IPS-18c (cell line): ENCODE measurements around the gene BHLHA15.
"Not testable (repeated sequence)": the region's sequence is repeated elsewhere in the genome, so short reads cannot be mapped to it uniquely, and the experiment has no call there.

Experiments
- H3K4me3 ChIP-seq: 2 replicates; pipeline ENCODE4 v1.7.0; 2013; ENCODE audit warnings: low read depth, mild to moderate bottlenecking, low read length, moderate library complexity; ENCODE audit not compliant: insufficient read depth
- H3K9me3 ChIP-seq: one replicate; pipeline ENCODE4 v1.6.1; 2013; ENCODE audit warnings: mild to moderate bottlenecking, low read length, moderate library complexity; ENCODE audit not compliant: control insufficient read depth, insufficient read depth

BHLHA15 gene

DNA sequence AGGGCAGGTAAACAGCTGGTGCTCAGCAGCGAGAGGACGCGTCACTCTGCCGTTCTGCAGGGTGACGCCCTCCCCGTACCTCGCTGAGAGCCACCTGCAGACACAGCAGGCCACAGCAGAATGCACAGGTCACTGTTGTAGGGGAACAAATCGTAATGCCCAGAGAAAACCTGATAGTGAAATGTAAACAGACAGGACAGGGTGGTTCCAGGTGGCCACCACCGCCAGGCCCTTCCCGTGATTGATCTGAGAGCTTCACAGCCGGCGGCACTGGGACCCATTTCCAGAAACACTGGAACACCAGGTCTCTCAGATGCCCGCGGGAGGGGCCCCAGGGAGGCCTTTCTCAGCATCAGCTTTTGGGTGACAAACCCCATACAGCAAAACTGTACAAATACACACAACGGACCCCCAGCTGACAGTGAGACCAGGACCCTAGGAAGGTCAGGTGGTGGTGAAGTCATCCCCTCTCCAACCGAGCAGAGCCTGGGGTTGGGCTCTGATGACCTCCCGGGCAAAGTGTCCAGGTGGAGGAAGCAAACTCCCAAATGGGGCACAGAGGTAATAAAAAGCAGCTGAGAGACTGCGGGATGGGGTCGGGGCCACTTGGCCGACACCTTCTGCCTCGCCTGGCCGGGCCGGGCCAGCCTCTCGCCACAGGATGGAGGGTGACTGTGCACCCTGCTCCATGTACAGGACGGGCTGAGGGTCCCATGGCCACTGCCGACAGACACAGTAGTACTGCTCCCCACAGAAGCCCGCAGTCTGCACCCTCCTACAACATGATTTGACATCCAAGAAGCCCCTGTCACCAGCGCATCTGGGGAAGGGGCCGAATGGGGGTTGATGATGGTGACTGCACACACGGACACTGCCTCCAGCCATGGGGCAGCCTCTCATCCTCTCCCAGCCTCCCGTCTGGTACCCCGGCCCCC, 4.6 kb downstream of the BHLHA15 start:
- Histone ChIP-seq H3K4me3 (no peak overlapping the region), H3K9me3 (peaks cover 2% of the 10 kb centered on the region)

DNA sequence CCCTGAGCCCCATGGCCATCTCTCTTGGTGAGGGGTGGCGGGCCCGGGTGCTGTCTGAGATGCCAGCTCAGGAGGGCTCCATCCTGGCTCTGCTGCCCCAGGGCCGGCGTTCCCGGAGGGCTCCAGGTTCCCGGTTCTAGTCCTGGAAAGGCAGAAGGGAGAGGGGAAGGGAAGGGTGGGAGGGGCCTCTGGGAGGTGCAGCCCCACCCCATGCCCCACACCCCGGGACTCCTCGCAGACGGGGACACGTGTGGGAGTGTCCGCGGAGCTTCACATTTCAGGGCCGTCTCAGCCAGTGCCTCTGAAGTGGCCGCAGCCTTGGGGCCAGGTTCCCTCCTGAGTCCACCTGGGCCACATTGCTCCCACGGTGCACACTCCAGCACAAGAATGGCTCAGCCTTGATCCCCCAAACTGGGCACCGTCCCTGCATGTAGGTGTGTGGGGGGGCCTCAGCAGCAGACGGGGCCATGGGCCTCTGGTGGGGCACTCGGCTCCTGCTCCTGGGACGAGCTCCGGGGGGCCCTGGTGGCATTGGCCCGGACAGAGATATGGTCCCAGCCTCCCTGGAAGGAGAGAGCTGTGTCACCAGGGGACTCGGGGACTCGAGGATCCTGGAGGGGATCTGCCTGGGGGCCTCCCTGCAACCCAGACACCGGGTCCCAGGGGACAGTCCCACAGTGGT, 5.8 kb downstream of the BHLHA15 start:
- H3K9me3 ChIP-seq = peaks cover 2% of the 10 kb centered on the region
- H3K4me3 ChIP-seq = no peak overlapping the region

DNA sequence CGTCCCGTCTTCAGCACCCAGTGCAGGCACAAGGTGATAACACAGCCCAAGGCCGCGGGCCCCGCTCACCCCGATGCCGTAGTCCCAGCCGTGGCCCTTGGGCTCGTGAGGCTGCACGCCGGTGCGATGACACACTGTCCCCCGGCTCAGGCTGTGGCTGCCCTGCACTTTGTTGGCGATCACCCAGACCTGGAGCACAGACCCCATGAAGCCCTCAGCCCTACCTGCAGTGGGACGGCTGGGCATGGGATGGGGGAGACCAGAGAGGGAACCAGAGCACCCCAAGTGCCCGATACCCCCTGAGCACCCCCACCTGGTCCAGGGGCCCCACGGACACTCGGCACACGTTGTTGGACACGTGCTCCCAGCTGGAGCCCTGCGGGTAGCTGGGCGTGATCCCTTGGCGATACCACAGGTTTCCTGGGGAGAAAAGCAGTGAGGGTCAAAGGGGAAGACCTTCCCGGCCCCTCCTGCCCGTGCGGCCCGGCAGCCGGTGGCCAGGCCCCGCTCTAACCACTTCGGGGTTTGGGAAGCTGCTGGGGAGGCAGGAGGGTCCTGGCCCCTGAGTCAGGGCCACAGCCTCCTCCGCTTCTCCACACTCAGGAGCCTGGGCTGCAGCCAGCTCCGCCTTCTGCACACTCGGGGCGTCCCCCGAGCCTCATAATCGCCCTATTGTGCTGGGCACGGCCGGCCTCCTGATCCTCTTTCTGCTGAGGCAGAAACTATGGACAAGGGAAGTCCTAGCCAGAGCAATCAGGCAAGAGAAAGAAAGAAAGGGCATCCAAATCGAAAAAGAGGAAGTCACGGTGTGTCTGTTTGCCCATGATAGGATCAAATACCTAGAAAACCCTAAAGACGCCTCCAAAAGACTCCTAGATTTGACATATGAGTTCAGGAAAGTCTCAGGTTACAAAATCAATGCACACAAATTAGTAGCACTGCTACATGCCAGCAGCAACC, 6.7 kb downstream of the BHLHA15 start:
- peaks cover 2% of the 10 kb centered on the region for H3K9me3 ChIP-seq
- no peak overlapping the region for H3K4me3 ChIP-seq

DNA sequence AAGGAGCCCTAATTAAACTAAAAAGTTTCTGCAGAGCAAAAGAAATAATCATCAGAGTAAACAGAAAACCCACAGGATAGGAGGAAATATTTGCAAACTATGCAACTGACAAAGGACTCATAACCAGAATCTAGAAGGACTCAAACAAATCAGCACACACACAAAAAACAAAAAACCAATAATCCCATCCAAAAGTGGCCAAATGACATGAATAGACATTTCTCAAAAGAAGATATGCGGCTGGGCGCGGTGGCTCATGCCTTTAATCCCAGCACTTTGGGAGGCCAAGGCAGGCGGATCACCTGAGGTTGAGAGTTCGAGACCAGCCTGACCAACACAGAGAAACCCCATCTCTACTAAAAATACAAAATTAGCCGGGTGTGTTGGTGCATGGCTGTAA, 8.1 kb downstream of the BHLHA15 start:
- not testable (repeated sequence) for H3K9me3 ChIP-seq, H3K4me3 ChIP-seq

DNA sequence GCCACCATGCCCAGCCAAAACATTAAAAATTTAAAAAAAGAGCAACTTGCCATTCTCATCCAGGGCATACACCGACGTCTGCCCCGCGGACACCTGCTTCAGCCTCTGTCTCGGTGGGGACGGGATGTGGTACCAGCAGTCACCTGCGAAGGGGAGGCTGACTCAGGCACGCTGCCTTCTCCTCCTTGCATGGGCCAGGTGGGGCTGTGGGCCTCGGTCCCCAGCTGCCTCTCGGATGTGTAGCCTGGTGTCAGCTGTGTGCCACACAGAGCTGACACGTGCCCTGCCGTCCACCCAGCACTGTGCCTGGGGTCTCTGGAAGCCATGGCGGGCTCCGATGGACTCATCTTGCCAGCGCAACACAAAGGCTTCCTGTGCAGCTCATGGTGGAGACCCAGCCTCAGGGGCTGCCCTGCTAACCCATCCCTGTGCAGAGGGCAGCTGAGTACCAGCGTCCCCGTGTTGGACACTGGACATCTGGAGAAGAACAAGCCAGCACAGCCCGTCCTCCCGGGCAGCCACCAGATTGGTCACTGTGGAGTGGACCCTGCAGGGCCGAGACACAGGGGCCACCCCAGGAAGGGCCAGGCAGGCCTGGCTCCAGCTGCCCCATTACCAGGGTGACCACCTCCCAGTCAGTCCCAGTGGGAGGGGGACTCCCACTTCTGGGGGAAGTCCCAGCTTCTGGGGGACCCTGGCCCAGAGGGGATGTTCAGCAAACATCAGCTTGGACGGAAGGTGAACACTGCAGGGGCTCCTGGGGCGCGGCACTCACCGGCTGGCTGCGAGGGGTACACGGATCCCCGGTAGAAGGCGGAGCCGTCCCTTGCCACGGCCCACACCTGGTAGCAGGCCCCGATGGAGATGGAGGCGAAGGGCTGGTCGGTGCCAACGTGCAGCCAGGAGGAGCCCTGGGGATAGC, 10.6 kb downstream of the BHLHA15 start:
- Histone ChIP-seq H3K9me3 (peaks cover 2% of the 10 kb centered on the region), H3K4me3 (no peak overlapping the region)

DNA sequence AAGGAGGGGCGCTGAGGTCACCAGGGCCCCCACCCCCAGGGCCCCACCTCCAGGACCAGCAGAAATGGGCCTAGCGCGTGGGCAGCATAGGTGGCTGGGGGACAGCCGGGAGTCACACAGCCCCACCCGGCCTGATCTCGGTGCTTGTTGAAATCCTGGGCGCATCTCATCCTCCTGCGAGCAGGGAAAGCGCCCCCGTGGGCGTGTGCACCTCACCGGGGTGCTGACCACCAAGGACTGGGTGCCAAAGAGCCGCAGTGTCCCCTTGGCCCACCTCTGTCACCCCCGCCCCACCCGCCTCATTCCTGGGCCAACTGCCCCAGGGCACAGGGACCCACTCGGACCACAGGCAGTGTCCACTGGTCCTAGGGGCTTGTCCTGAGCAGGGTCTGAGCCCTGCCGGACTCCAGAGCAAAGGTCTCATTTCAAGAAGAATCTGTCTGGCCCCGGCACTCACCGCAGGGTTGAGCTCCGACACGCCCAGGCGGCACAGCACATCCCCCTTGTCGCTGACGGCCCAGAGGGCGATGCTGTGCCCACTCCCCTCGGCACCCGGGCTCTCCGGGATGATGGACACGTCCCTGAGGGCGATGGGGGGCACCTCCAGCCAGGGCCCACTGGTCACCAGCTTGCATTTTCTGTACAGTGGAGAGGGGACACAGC, 11.4 kb downstream of the BHLHA15 start:
- no peak overlapping the region for H3K4me3 ChIP-seq
- peaks cover 2% of the 10 kb centered on the region for H3K9me3 ChIP-seq

DNA sequence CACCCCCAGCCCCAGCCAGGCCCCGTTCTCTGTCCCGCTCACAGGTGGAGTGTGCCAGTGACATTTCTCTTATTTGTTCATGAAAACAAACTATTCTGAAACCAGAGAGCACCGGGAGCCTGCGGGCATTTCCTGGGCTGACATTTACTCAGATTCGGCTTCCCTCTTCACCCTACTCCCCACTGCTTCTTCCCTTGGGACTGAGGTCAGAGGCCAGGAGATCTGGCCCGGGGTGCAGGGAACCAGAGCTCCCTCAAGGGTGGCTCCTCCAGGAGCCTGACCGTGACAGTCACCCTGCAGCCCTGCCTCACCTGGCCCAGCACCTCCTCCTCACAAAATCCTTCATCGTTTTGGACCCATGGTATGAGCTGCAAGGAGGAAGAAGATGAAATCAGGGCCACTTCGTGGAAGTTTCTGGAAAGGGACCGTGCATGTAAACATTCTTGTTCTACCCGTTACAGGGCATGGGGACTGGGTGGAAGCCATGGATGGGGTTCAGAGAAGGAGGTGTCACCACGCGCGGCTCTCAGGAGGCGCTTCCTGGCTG, 12.2 kb downstream of the BHLHA15 start:
- Histone ChIP-seq H3K4me3 (no peak overlapping the region), H3K9me3 (no peaks in the 10 kb centered on the region)

DNA sequence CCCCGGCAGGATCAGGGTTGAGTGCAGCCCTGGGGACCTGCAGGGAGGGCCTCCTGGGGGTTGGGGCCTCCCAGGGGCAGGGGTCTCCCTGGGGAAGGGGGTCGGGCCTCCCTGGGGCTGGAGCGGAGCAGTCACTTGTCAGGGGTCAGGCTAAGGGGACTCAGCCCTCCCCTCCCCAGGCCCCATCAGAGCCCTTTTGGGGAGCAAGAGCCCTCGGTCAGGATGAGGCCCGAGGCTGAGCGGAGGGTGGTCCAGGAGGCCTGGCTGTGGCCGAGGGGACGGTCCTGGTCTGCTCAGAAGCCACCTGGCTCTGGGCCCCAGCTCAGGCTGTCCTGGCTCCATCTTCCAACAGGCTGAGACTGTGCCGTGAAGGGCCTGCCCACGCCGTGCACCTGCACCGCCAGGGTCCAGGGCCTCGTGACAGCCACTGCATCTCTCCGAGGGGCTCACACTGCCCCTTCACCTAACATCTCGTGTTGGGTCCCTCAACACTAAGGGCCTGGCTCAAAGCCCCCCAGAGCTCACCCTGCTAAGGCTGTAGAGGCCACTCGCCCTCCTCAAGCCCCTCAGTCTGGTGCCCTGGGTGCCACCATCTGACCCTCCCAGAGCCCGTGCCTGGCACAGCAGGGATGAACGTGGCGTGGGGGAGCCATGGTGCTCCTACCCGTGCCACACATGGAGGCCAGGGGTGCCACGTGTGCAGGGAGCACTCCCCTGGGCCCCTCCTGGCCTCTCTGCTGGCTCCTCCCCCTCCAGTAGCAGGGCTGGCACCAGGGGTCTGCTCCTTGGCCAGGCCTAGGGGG, 12.9 kb downstream of the BHLHA15 start:
- H3K9me3 ChIP-seq = peaks cover 2% of the 10 kb centered on the region
- no peak overlapping the region for H3K4me3 ChIP-seq

DNA sequence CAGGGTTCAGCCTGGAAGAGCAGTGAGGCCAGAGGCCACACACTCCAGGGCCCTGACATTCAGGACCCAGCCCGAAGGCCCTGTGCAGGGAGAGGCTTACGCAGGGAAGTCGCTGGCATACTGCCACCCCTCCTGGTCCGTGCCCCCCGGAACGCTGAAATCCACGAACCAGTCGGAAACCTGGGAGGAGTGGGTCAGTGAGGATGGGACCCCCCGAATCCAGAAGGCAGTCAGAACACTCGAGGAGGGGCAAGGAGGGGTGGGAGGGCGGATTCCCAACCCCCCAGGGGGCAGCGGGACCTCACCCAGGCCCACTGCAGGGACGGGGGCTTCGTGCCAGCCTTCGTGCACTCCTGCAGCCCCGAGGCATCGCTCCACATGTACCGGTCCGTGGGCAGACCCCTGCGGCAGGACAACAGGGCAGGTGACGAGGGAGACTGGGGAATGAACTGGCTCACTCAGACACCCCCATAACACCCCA, 13.5 kb downstream of the BHLHA15 start:
- H3K9me3 ChIP-seq = peaks cover 2% of the 10 kb centered on the region
- no peak overlapping the region for H3K4me3 ChIP-seq

DNA sequence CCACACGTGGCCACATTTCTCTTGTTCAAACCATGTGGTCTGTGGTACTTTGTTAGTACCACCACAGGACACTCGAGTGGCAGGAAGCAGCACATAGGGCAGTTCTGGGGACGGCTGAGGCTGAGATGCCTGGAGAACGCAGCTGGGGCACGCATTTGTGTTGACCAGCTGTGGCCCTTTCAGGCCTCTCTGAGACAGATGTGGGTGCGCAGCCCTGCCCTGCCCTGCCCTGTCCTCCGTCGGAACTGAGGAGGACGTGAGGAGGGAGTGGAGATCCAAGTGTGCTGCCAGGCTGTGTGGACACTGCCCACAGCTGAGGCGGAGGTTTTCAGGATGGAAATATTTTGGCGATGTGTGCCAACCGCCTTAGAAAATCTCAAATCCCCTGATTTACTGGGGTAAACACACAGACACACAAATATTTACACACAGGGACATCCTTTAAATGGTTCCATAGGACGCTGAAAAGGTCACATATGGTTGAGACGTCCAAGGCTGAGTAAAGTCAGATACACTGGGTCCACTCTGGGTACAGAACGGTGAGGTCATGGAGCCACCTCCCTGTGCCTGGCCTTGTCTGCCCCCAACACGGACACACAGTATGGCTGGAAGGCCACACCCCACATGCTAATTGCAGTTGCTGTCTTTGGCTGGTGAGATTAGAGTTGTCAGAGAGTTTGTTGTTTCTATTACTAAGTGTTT, 14.8 kb downstream of the BHLHA15 start:
- H3K9me3 ChIP-seq = peaks cover 2% of the 10 kb centered on the region
- no peak overlapping the region for H3K4me3 ChIP-seq

DNA sequence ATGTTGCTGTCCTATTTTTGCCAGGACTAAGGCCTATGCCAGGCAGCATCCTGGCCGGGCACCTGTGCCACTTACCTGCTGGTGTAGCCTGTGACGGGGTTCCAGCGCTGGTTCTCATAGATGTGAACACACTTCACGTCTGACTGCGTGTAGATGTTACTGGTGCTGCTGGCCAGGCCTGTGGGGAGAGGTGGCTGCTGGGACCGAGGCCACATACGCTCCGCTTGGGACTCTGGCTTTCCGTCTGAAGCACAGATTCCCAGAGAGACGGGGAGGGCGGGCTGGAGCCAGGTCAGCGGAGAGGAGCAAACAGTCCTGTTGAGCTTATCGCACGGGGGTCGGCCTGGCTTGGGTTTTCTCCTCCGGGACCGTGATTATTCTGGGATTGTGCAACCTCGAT, 16.7 kb downstream of the BHLHA15 start:
- no peak overlapping the region for H3K4me3 ChIP-seq
- peaks cover 2% of the 10 kb centered on the region for H3K9me3 ChIP-seq

DNA sequence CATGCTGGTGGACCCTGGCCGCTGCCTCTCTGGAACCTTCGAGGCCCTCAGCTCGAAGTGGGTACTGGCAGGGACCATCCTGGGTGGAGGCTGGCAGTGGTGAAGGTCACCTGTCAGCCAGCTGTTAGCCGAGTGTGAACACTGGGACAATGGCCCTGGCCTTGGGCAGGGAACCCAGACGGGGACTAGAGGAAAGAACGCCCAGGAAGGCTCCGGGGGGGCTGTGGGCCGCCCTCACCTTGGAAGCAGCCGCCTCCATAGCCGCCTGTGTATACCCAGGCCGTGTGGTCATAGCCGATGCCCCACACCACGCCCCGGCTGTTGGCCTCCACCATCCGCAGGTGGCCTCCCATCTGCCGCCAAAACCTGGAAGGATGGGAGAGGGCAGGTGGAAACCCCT, 17.6 kb downstream of the BHLHA15 start:
- H3K4me3 ChIP-seq = no peak overlapping the region
- peaks cover 2% of the 10 kb centered on the region for H3K9me3 ChIP-seq

DNA sequence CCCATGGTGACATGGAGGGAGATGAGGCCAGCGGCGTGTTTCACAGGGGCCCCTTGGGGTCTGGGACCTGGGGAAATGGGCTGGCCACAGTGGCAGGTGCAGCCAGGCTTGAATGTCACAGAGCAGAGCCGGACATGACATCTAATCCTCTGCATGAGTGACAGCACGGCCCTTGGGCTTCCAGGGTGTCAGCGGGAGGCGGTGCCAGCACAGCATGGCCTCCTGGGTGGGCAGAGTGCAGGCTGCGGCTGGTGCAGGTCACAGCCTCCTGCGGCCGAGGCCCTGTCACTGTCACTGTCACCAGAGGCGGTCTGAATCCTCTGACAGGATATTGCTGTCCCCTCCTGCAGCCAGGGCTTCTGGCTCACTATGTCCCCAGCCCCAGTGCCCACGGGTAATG, 18.2 kb downstream of the BHLHA15 start:
- Histone ChIP-seq H3K9me3 (peaks cover 2% of the 10 kb centered on the region), H3K4me3 (no peak overlapping the region)

DNA sequence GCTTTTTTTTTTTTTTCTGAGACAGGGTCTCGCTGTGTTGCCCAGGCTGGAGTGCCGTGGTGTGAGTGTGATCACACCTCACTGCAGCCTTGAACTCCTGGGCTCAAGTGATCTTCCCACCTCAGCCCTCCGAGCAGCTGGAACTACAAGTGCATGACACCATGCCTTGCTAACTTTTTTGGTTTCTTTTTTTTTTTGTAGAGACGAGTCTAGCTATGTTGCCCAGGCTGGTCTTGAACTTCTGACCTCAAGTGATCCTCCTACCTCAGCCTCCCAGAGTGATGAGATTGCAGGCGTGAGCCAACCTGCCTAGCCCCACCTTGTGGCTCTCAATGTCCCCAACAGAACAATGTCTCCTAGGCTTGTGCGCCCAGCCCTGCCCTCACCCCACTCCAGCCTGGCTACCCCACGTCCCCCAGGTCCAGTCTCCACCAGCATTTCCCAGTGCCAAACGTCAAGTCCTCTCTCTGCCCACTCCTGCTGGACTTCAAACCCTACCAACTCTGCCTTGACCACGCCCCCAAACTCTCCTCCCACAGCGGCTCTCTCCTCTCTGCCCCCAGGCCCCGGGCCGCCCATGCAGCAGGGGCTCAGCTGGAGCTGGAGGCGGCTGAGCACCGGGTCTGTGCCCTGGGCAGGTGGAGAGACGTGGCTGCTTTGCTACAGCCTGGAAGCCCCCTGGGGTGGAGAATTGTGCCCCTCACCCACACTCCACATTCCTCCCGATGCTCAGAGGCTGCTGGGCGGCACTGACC, 18.9 kb downstream of the BHLHA15 start:
- H3K9me3 ChIP-seq = peaks cover 2% of the 10 kb centered on the region
- no peak overlapping the region for H3K4me3 ChIP-seq
